ENCODE results near the gene DENND1A.
A peak's percentile ranks its signal among the peaks of the same experiment; 100 is the strongest.

DENND1A gene

DNA sequence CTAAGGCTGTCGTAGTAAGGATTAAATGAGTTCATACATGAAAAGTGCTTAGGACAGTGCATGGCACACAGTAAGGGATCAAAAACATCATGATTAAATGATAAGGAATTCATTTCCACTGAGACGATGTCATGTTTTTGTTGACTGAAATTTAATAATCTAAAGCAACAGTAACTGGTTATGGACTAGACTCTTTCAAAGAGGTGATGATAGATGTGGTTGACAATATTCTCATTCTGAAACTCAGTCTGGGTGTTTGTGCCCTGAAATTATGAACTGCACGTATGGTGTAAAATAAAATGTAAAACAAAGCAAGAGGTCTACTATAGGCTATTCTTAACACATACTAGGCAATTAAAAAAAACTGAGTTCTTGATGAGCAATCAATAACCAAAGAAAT is 280.0 kb downstream of the DENND1A start:
- TF ChIP-seq, protein P1, sequence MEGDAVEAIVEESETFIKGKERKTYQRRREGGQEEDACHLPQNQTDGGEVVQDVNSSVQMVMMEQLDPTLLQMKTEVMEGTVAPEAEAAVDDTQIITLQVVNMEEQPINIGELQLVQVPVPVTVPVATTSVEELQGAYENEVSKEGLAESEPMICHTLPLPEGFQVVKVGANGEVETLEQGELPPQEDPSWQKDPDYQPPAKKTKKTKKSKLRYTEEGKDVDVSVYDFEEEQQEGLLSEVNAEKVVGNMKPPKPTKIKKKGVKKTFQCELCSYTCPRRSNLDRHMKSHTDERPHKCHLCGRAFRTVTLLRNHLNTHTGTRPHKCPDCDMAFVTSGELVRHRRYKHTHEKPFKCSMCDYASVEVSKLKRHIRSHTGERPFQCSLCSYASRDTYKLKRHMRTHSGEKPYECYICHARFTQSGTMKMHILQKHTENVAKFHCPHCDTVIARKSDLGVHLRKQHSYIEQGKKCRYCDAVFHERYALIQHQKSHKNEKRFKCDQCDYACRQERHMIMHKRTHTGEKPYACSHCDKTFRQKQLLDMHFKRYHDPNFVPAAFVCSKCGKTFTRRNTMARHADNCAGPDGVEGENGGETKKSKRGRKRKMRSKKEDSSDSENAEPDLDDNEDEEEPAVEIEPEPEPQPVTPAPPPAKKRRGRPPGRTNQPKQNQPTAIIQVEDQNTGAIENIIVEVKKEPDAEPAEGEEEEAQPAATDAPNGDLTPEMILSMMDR (conservative IDR thresholded peaks at IDR 0.05; ENCODE audit: low read depth, low read length) = no peak
- no peak overlapping the region for H3K4me3 ChIP-seq (ENCODE audit: low read length)
- DNase-seq (ENCODE audit: low read depth) = no peak

DNA sequence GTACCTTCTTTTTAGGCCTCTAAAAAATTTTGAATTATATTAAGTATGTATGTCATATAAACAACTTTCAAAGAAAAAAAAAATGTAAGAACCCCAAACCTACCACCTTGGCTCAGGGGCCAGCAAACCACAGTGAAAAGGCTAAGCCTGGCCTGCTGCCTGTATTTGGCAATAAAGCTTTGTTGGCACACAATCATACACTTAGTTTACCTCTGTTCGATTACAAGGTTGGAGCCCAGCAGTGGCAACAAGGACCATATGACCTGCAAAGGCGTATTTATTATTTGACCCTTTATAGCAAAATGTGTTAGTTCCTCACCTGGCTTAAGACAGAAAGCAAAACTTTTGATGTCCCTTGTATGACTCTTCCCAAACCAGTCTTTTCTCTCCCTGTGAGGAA is 282.8 kb downstream of the DENND1A start:
- no peak overlapping the region for H3K4me3 ChIP-seq (ENCODE audit: low read length)
- no peak for DNase-seq (ENCODE audit: low read depth)
- TF ChIP-seq, protein P1 (conservative IDR thresholded peaks at IDR 0.05; ENCODE audit: low read depth, low read length) = no peak

DNA sequence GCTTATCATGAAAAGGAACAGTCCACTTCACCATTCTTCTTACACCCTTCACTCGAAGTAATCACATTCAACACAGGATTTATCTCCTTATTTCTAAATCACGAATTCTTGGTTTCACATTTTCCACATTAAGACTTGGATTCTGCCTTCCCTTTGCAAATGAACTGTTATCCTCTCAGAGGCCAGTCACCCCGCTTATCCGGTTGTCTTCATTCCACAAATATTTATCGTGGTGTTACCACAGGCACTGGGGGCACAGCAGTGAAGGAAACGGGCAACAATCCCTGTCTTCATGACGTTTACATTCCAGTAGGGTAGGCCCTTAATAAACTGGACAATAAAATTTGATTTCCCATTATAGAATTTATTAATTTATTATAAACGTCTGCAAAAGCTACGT is 284.2 kb downstream of the DENND1A start:
- no peak for DNase-seq (ENCODE audit: low read depth)
- TF ChIP-seq, protein P1 (conservative IDR thresholded peaks at IDR 0.05; ENCODE audit: low read depth, low read length) = no peak
- H3K4me3 ChIP-seq (ENCODE audit: low read length) = no peak overlapping the region

DNA sequence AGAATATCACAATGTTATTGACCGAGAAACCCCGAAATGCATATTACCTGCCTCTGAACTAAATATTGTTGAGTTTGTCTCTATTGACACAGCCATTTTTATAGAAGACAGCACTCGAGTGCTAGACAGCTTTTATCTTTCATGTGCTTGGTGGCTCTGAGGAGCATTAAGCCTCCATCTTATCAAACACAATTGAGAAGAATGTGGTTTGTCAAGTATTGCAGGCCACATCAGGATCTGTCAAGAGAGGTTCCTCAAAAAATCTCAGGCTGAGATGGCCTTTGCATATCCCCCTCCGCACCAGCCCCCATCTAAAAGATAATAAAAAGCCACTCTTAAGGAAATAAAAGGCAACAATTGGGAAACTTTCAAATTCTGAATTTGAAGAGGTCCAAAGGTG is 284.8 kb downstream of the DENND1A start:
- H3K4me3 ChIP-seq (ENCODE audit: low read length) = no peak overlapping the region
- DNase-seq (ENCODE audit: low read depth) = no peak
- TF ChIP-seq, protein P1 (conservative IDR thresholded peaks at IDR 0.05; ENCODE audit: low read depth, low read length) = no peak

DNA sequence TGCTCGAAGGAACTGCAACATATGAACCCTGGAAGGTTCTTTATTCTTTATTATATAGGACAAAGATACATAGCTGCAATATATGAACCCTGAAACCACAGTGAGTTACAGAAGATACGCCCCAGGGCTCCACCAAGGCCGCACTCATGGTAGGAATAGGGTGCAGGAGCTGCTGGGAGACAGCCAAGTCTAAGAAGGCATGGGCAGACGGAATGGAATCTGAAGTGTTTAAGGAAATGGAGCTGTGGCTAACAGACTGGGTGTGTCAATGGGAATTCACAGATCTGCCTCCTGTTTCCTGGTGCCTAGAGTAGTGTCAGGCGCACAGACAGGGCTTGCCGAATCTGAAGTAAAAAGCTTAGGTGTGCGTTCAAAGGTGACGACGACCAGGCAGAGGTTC is 286.4 kb downstream of the DENND1A start:
- TF ChIP-seq, protein P1 (conservative IDR thresholded peaks at IDR 0.05; ENCODE audit: low read depth, low read length) = no peak
- no peak for DNase-seq (ENCODE audit: low read depth)
- H3K4me3 ChIP-seq (ENCODE audit: low read length) = no peak overlapping the region

DNA sequence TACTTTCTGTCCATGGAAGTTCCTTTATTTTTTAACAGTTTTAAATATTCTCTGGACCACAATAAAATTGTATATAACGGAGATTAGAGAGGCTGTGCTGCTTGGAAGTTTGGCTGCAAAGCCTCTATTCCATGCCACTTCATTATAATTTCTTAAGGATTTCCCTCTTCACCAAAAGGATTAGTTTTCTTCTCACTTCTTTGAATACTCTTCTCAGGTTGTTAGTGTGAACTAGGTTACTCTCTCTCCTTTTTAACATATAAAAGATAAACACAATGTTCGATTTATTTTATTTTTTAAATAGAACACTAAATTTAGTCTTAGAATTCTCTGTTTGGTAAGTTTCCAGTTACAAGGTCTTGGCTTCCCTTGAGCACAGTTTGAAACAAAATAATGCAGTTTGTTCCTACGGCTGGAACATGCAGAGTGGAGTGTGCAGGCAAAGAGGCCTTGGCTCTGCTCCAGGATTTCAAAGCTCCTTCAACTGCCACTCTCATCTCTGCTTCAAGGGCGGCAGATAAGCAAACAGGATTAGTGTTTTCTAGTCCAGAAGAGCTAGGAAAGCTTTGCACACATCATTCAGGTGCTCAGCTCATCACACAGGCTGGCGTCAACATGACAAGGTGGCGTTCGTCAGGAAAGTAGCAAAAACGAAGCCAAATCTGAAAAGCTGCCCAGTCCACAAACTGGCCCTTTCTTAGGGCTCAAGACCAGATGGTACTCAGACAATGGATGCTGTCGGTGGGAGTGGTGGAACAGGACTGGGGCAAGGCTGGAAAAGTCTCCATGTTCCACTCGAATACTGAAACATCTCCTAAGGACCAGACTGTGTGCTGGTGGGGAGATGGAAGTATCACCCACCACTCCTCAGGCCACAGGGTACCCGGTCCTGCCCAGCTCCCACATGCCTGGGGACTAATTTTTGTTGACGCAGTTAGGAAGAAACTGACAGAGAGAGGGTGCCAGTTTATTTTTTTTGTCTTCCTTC is 287.3 kb downstream of the DENND1A start:
- H3K4me3 ChIP-seq (ENCODE audit: low read length) = no peak overlapping the region
- TF ChIP-seq, protein P1 (conservative IDR thresholded peaks at IDR 0.05; ENCODE audit: low read depth, low read length) = no peak
- DNase-seq (ENCODE audit: low read depth) = peak; percentile 66

DNA sequence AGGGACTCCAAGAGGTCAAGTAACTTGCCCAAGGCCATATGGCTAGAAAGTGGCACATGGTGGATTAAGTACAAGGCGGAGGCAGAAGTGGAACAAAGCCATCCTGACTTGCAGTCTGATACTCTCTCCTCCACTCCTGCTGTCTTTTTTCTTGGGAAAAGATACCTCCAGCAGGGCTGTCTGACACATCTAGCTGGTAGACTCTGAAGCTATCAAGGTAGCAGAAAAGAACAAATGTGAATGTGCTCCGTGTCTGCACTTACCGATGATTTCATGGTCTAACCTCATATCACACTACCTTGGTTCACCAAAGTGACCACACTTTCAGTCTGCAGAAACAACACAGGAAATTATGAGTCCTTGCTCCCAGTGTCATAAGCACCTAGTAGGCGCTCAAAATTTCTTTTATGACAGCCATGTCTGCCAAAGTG is 289.1 kb downstream of the DENND1A start:
- H3K4me3 ChIP-seq (ENCODE audit: low read length) = no peak overlapping the region
- TF ChIP-seq, protein P1 (conservative IDR thresholded peaks at IDR 0.05; ENCODE audit: low read depth, low read length) = no peak
- no peak for DNase-seq (ENCODE audit: low read depth)

All from retinal pigment epithelial cell (primary cell).